ENCODE results near the gene GTF2I. TPM values are rescaled to one million over a fixed set of nuclear protein-coding genes. Genes with fewer than 3 reads are reported as not detected.
"Not testable (repeated sequence)": the region's sequence is repeated elsewhere in the genome, so short reads cannot be mapped to it uniquely, and the experiment has no call there.

The GTF2I gene
- total RNA-seq, 2 experiments from 2014 or later: 173 to 177 TPM

DNA sequence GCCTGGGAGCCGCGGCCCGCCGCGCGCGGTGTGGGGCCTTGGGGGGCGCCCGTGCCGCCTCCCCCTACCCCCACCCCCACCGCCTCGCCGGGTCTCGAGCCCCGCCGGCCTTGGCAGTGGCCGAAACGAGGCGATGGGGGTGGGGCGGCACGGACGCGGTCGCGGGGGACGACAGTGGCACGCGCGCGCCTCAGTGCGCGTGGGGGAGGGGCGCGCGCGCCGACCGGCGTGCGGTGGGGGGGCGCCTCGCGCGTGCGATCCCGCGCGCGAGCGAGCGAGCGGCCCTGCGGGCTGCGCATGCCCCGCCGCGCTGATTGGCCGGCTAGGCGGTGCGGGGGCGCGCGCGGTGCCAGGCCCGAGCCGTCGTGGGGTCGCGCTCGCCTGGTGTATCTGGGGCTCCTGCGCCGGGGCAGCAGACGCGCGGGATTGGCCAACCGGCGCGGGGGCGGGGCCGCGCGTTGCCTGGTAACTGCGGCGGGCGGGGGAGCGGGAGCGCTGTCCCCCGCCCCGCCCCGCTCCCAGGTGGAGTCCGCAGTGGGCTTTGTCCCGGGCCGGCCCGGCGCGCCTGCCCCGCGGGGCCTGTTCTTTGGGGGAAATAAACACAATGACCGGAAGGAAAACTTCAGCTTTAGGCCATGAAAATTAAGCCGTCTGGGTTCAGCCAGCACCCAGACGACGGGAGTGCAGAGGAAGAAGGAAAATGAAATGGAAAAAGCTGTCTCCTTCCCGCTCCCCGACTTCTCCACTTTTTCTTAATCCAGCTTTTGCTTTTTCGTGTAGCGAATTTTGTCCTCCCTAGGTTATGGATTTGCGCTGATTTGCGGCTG is 873 bp downstream of the GTF2I start:
- H3K36me3 Mint-ChIP-seq (ENCODE audit: low read depth): peaks cover 27% of the 10 kb centered on the region
- peak overlapping the region; percentile 87 for H3K27ac Mint-ChIP-seq
- H3K4me3 Mint-ChIP-seq: peak overlapping the region; percentile 81
- POLR2A ChIA-PET: interaction anchor here (1.6 kb wide), 1 partner anchor 9 kb away, joined by 3 read pairs; no protein-coding TSS in a partner anchor
- CTCF ChIA-PET: no interaction called here
- H3K27me3 Mint-ChIP-seq (ENCODE audit: low read depth): no peaks in the 10 kb centered on the region
- peaks cover 61% of the 10 kb centered on the region for H3K4me1 Mint-ChIP-seq (ENCODE audit: low read depth)
- ATAC-seq (peak; percentile 75), DNase-seq (peak; percentile 92)
- H3K9me3 Mint-ChIP-seq (ENCODE audit: insufficient read depth): no peaks in the 10 kb centered on the region

- peak overlapping the region; percentile 81 for H3K4me3 Mint-ChIP-seq
- H3K9me3 Mint-ChIP-seq (ENCODE audit: insufficient read depth); H3K27me3 Mint-ChIP-seq (ENCODE audit: low read depth); POLR2A ChIA-PET; DNase-seq; ATAC-seq: not testable (repeated sequence)
- peaks cover 59% of the 10 kb centered on the region for H3K4me1 Mint-ChIP-seq (ENCODE audit: low read depth)
- CTCF ChIA-PET: interaction anchor here (2.8 kb wide), 1 partner anchor 11 kb away, joined by 7 read pairs; no protein-coding TSS in a partner anchor
- peak overlapping the region; percentile 87 for H3K27ac Mint-ChIP-seq
- peaks cover 33% of the 10 kb centered on the region for H3K36me3 Mint-ChIP-seq (ENCODE audit: low read depth)
Observed at GRCh38 chr7:74660202-74660601, 2.7 kb downstream of the GTF2I start.

GRCh38 chr7:74661836-74662794 is 4.6 kb downstream of the GTF2I start:
- H3K27me3 Mint-ChIP-seq (ENCODE audit: low read depth); H3K27ac Mint-ChIP-seq; H3K4me3 Mint-ChIP-seq; H3K9me3 Mint-ChIP-seq (ENCODE audit: insufficient read depth); POLR2A ChIA-PET; DNase-seq; ATAC-seq: not testable (repeated sequence)
- H3K4me1 Mint-ChIP-seq (ENCODE audit: low read depth): peaks cover 50% of the 10 kb centered on the region
- CTCF ChIA-PET: interaction anchor here (2.8 kb wide), 1 partner anchor 9 kb away, joined by 7 read pairs; no protein-coding TSS in a partner anchor
- peaks cover 47% of the 10 kb centered on the region for H3K36me3 Mint-ChIP-seq (ENCODE audit: low read depth)

- ATAC-seq (no peak), DNase-seq (no peak)
- no peak overlapping the region for H3K4me3 Mint-ChIP-seq
- H3K4me1 Mint-ChIP-seq (ENCODE audit: low read depth): peaks cover 37% of the 10 kb centered on the region
- H3K36me3 Mint-ChIP-seq (ENCODE audit: low read depth): peaks cover 48% of the 10 kb centered on the region
- ChIA-PET POLR2A (no interaction called here), CTCF (no interaction called here)
- no peak overlapping the region for H3K27ac Mint-ChIP-seq
- no peaks in the 10 kb centered on the region for H3K9me3 Mint-ChIP-seq (ENCODE audit: insufficient read depth)
- H3K27me3 Mint-ChIP-seq (ENCODE audit: low read depth): no peaks in the 10 kb centered on the region
Observed at GRCh38 chr7:74665296-74665938, 7.9 kb downstream of the GTF2I start.

- ATAC-seq; H3K4me3 Mint-ChIP-seq; H3K9me3 Mint-ChIP-seq (ENCODE audit: insufficient read depth); CTCF ChIA-PET; H3K27ac Mint-ChIP-seq; DNase-seq; H3K27me3 Mint-ChIP-seq (ENCODE audit: low read depth): not testable (repeated sequence)
- Mint-ChIP-seq H3K36me3 (ENCODE audit: low read depth) (peaks cover 38% of the 10 kb centered on the region), H3K4me1 (ENCODE audit: low read depth) (peaks cover 29% of the 10 kb centered on the region)
- POLR2A ChIA-PET: interaction anchor here (1.4 kb wide), 1 partner anchor 10 kb away, joined by 3 read pairs; the partner anchor contains the start of gene GTF2I
Observed at GRCh38 chr7:74667013-74667412, 9.5 kb downstream of the GTF2I start.

DNA sequence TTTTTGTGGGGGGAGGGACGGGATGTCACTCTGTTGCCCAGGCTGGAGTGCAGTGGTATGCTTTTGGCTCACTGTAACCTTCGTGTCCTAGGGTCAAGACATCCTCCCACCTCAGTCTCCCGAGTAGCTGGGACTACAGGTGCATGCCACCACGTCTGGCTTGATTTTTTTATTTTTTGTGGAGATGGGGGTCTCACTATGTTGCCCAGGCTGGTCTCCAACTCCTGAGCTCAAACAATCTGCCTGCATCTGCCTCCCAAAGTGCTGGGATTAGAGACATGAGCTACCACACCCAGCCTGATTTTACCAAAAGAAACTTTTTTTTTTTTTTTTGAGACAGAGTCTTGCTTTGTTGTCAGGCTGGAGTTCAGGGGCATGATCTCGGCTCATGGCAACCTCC is 10.0 kb downstream of the GTF2I start:
- H3K9me3 Mint-ChIP-seq (ENCODE audit: insufficient read depth); H3K4me3 Mint-ChIP-seq; H3K27ac Mint-ChIP-seq; DNase-seq; CTCF ChIA-PET; ATAC-seq; H3K27me3 Mint-ChIP-seq (ENCODE audit: low read depth): not testable (repeated sequence)
- POLR2A ChIA-PET: interaction anchor here (1.4 kb wide), 1 partner anchor 10 kb away, joined by 3 read pairs; the partner anchor contains the start of gene GTF2I
- H3K4me1 Mint-ChIP-seq (ENCODE audit: low read depth): peaks cover 29% of the 10 kb centered on the region
- peaks cover 38% of the 10 kb centered on the region for H3K36me3 Mint-ChIP-seq (ENCODE audit: low read depth)

GRCh38 chr7:74671602-74672001 is 14.1 kb downstream of the GTF2I start:
- H3K36me3 Mint-ChIP-seq (ENCODE audit: low read depth): peaks cover 24% of the 10 kb centered on the region
- no peaks in the 10 kb centered on the region for H3K9me3 Mint-ChIP-seq (ENCODE audit: insufficient read depth)
- ATAC-seq (no peak), DNase-seq (no peak)
- no peak overlapping the region for H3K4me3 Mint-ChIP-seq
- peaks cover 16% of the 10 kb centered on the region for H3K4me1 Mint-ChIP-seq (ENCODE audit: low read depth)
- CTCF ChIA-PET: interaction anchor here (1.9 kb wide), 1 partner anchor 11 kb away, joined by 7 read pairs; no protein-coding TSS in a partner anchor
- POLR2A ChIA-PET: interaction anchor here (0.8 kb wide), 1 partner anchor 14 kb away, joined by 3 read pairs; the partner anchor contains the start of gene GTF2I
- no peak overlapping the region for H3K27ac Mint-ChIP-seq
- no peaks in the 10 kb centered on the region for H3K27me3 Mint-ChIP-seq (ENCODE audit: low read depth)

GRCh38 chr7:74672343-74672915 is 14.9 kb downstream of the GTF2I start:
- no peak overlapping the region for H3K4me3 Mint-ChIP-seq
- peaks cover 21% of the 10 kb centered on the region for H3K36me3 Mint-ChIP-seq (ENCODE audit: low read depth)
- no peaks in the 10 kb centered on the region for H3K9me3 Mint-ChIP-seq (ENCODE audit: insufficient read depth)
- H3K4me1 Mint-ChIP-seq (ENCODE audit: low read depth): peaks cover 17% of the 10 kb centered on the region
- ChIA-PET POLR2A (no interaction called here), CTCF (no interaction called here)
- H3K27ac Mint-ChIP-seq: no peak overlapping the region
- H3K27me3 Mint-ChIP-seq (ENCODE audit: low read depth): no peaks in the 10 kb centered on the region
- no peak for DNase-seq
- no peak for ATAC-seq

- no peak overlapping the region for H3K27ac Mint-ChIP-seq
- CTCF ChIA-PET: no interaction called here
- DNase-seq (no peak), ATAC-seq (no peak)
- peaks cover 11% of the 10 kb centered on the region for H3K4me1 Mint-ChIP-seq (ENCODE audit: low read depth)
- no peaks in the 10 kb centered on the region for H3K27me3 Mint-ChIP-seq (ENCODE audit: low read depth)
- no peak overlapping the region for H3K4me3 Mint-ChIP-seq
- POLR2A ChIA-PET: no interaction called here
- peaks cover 21% of the 10 kb centered on the region for H3K36me3 Mint-ChIP-seq (ENCODE audit: low read depth)
- no peaks in the 10 kb centered on the region for H3K9me3 Mint-ChIP-seq (ENCODE audit: insufficient read depth)
Observed at GRCh38 chr7:74674166-74674565, 16.6 kb downstream of the GTF2I start.

DNA sequence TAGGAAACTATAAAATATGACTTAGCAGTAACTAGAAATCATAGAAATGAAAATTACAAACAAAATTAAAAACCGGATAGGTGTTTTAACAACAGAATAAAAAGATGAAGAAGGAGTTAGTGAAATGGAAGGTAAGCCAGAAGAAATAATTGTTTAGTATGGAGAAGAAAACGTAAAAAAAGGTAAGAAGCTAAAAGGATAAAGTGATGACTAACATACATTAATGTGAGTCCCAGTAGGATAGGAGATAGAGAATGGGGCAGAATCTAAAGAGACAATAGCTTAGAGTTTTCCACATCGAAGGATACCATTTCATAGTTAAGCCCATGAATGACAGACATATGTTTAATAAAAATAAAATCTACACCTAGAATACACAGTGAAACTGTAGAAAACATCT is 25.3 kb downstream of the GTF2I start:
- peaks cover 7% of the 10 kb centered on the region for H3K4me1 Mint-ChIP-seq (ENCODE audit: low read depth)
- H3K27ac Mint-ChIP-seq: no peak overlapping the region

DNA sequence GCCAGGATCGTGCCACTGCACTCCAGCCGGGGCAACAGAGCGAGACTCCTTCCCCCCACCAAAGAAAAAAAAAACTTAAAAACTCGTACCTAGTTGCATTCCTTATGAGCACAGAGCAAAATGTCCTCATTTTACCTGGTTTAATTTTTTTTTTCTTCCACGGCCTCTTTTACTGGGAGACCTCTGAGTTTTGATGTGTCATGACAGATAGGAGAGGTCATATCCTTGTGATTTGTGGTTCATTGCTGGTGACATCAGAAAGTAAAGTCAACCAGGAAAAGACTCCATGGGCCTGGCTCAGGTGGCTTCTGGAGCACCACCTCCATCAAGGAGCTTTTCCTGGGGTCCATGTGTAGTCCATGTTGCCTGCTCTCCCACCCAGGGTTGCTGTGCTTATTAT is 26.3 kb downstream of the GTF2I start:
- ATAC-seq: no peak
- H3K4me1 Mint-ChIP-seq (ENCODE audit: low read depth): peaks cover 7% of the 10 kb centered on the region
- no peak overlapping the region for H3K4me3 Mint-ChIP-seq
- ChIA-PET CTCF (no interaction called here), POLR2A (no interaction called here)
- no peak for DNase-seq
- H3K36me3 Mint-ChIP-seq (ENCODE audit: low read depth): peaks cover 22% of the 10 kb centered on the region
- H3K27ac Mint-ChIP-seq: no peak overlapping the region
- H3K27me3 Mint-ChIP-seq (ENCODE audit: low read depth): no peaks in the 10 kb centered on the region
- no peaks in the 10 kb centered on the region for H3K9me3 Mint-ChIP-seq (ENCODE audit: insufficient read depth)

More for the DNA sequence above, 25.3 kb downstream of the GTF2I start:
- peaks cover 23% of the 10 kb centered on the region for H3K36me3 Mint-ChIP-seq (ENCODE audit: low read depth)
- H3K27me3 Mint-ChIP-seq (ENCODE audit: low read depth): no peaks in the 10 kb centered on the region
- ChIA-PET POLR2A (no interaction called here), CTCF (no interaction called here)
- DNase-seq: no peak
- H3K4me3 Mint-ChIP-seq: no peak overlapping the region
- no peaks in the 10 kb centered on the region for H3K9me3 Mint-ChIP-seq (ENCODE audit: insufficient read depth)
- ATAC-seq: no peak

All from activated CD8-positive, alpha-beta T cell treated with anti-CD3 and anti-CD28 coated beads, Interleukin-2, amount 10 ng/mL, durations not matched to agents 7 days and 5 days (primary cell).